ENCODE results near the gene ZBTB20. TPM values are rescaled to one million over a fixed set of nuclear protein-coding genes. Genes with fewer than 3 reads are reported as not detected.

Gene ZBTB20
- total RNA-seq, 1 experiment from 2014 or later, result 12.8 TPM

GRCh38 chr3:114313426-114313825 is 833.7 kb downstream of the ZBTB20 start:
- Mint-ChIP-seq H3K27me3 (ENCODE audit: insufficient read depth, unreplicated experiment) (no peaks in the 10 kb centered on the region), H3K9me3 (ENCODE audit: unreplicated experiment) (no peaks in the 10 kb centered on the region), H3K4me3 (ENCODE audit: unreplicated experiment) (no peak overlapping the region), H3K36me3 (ENCODE audit: insufficient read depth, unreplicated experiment) (peaks cover 6% of the 10 kb centered on the region), H3K4me1 (ENCODE audit: low read depth, unreplicated experiment) (no peaks in the 10 kb centered on the region), H3K27ac (ENCODE audit: unreplicated experiment) (no peak overlapping the region)
- DNase-seq, result no peak
- no peak overlapping the region for H3K4me3 ChIP-seq (ENCODE audit: low read depth, low read length)
- no peaks in the 10 kb centered on the region for H3K9me3 ChIP-seq
- intact Hi-C loops (cut with micrococcal nuclease; ENCODE audit: unreplicated experiment), result no loop called here
- no peaks in the 10 kb centered on the region for H3K27me3 ChIP-seq (replicated peaks; ENCODE audit: control insufficient read depth, insufficient read depth, low read length)
- no peaks in the 10 kb centered on the region for H3K36me3 ChIP-seq (ENCODE audit: control insufficient read depth, insufficient read depth, low read length)
- no TSS peak for BruUV-seq (replicated peaks)
- no peaks in the 10 kb centered on the region for H3K4me1 ChIP-seq
- ChIA-PET CTCF (no interaction called here), POLR2A (no interaction called here)
- TF ChIP-seq, protein P1, sequence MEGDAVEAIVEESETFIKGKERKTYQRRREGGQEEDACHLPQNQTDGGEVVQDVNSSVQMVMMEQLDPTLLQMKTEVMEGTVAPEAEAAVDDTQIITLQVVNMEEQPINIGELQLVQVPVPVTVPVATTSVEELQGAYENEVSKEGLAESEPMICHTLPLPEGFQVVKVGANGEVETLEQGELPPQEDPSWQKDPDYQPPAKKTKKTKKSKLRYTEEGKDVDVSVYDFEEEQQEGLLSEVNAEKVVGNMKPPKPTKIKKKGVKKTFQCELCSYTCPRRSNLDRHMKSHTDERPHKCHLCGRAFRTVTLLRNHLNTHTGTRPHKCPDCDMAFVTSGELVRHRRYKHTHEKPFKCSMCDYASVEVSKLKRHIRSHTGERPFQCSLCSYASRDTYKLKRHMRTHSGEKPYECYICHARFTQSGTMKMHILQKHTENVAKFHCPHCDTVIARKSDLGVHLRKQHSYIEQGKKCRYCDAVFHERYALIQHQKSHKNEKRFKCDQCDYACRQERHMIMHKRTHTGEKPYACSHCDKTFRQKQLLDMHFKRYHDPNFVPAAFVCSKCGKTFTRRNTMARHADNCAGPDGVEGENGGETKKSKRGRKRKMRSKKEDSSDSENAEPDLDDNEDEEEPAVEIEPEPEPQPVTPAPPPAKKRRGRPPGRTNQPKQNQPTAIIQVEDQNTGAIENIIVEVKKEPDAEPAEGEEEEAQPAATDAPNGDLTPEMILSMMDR (IDR thresholded peaks at IDR 0.05; ENCODE audit: insufficient read depth in 1 of 2, low read depth in 1 of 2, low read length in 1 of 2, severe bottlenecking in 1 of 2, unreplicated experiment in 1 of 2), result no peak

GRCh38 chr3:114310695-114311094 is 836.4 kb downstream of the ZBTB20 start:
- POLR2A ChIA-PET, result no interaction called here
- CTCF ChIA-PET, result interaction anchor here (1.3 kb wide), 1 partner anchor 11 kb away, joined by 4 read pairs; no protein-coding TSS in a partner anchor

GRCh38 chr3:114308830-114309229 is 838.3 kb downstream of the ZBTB20 start:
- ChIA-PET CTCF (no interaction called here), POLR2A (no interaction called here)
- no peaks in the 10 kb centered on the region for H3K9me3 ChIP-seq
- no peak overlapping the region for H3K4me3 Mint-ChIP-seq (ENCODE audit: unreplicated experiment)
- H3K36me3 ChIP-seq (ENCODE audit: control insufficient read depth, insufficient read depth, low read length), result no peaks in the 10 kb centered on the region
- H3K36me3 Mint-ChIP-seq (ENCODE audit: insufficient read depth, unreplicated experiment), result no peaks in the 10 kb centered on the region
- no peaks in the 10 kb centered on the region for H3K4me1 ChIP-seq
- TF ChIP-seq, protein P1 (IDR thresholded peaks at IDR 0.05; ENCODE audit: insufficient read depth in 1 of 2, low read depth in 1 of 2, low read length in 1 of 2, severe bottlenecking in 1 of 2, unreplicated experiment in 1 of 2), result no peak
- no peak for DNase-seq
- BruUV-seq (replicated peaks), result no TSS peak
- H3K9me3 Mint-ChIP-seq (ENCODE audit: unreplicated experiment), result no peaks in the 10 kb centered on the region
- intact Hi-C loops (cut with micrococcal nuclease; ENCODE audit: unreplicated experiment), result no loop called here
- no peaks in the 10 kb centered on the region; the same call in 1 of the 2 replicates for H3K27me3 ChIP-seq (replicated peaks; ENCODE audit: control insufficient read depth, insufficient read depth, low read length)
- H3K4me1 Mint-ChIP-seq (ENCODE audit: low read depth, unreplicated experiment), result peaks cover 12% of the 10 kb centered on the region
- H3K27ac Mint-ChIP-seq (ENCODE audit: unreplicated experiment), result no peak overlapping the region
- no peak overlapping the region for H3K4me3 ChIP-seq (ENCODE audit: low read depth, low read length)
- peaks cover 3% of the 10 kb centered on the region for H3K27me3 Mint-ChIP-seq (ENCODE audit: insufficient read depth, unreplicated experiment)

More at GRCh38 chr3:114310695-114311094, 836.4 kb downstream of the ZBTB20 start:
- no peaks in the 10 kb centered on the region for H3K27me3 ChIP-seq (replicated peaks; ENCODE audit: control insufficient read depth, insufficient read depth, low read length)
- no peak overlapping the region for H3K27ac Mint-ChIP-seq (ENCODE audit: unreplicated experiment)
- H3K4me3 Mint-ChIP-seq (ENCODE audit: unreplicated experiment), result no peak overlapping the region
- DNase-seq, result no peak
- intact Hi-C loops (cut with micrococcal nuclease; ENCODE audit: unreplicated experiment), result no loop called here
- TF ChIP-seq, protein P1 (IDR thresholded peaks at IDR 0.05; ENCODE audit: insufficient read depth in 1 of 2, low read depth in 1 of 2, low read length in 1 of 2, severe bottlenecking in 1 of 2, unreplicated experiment in 1 of 2), result no peak
- BruUV-seq (replicated peaks), result no TSS peak
- H3K36me3 ChIP-seq (ENCODE audit: control insufficient read depth, insufficient read depth, low read length), result no peaks in the 10 kb centered on the region
- no peaks in the 10 kb centered on the region for H3K36me3 Mint-ChIP-seq (ENCODE audit: insufficient read depth, unreplicated experiment)
- H3K4me3 ChIP-seq (ENCODE audit: low read depth, low read length), result no peak overlapping the region
- no peaks in the 10 kb centered on the region for H3K9me3 Mint-ChIP-seq (ENCODE audit: unreplicated experiment)
- peaks cover 12% of the 10 kb centered on the region for H3K4me1 Mint-ChIP-seq (ENCODE audit: low read depth, unreplicated experiment)
- H3K4me1 ChIP-seq, result no peaks in the 10 kb centered on the region
- no peaks in the 10 kb centered on the region for H3K9me3 ChIP-seq
- no peaks in the 10 kb centered on the region for H3K27me3 Mint-ChIP-seq (ENCODE audit: insufficient read depth, unreplicated experiment)

All from Caco-2 (cell line).